HepG2 (cell line): ENCODE measurements around the gene TCF7L2. TPM values are rescaled to one million over a fixed set of nuclear protein-coding genes. Genes with fewer than 3 reads are reported as not detected.

Experiments
- ASH2L ChIP-seq: fragments of 300-600, 200-600 bp; sonication (generic); IDR thresholded peaks from 2 replicates; pipeline ENCODE4 v1.7.0; 2017; ENCODE audit warnings: low read depth, mild to moderate bottlenecking, moderate library complexity, mixed read lengths, low read length; ENCODE audit not compliant: insufficient read length
- CAMTA2 ChIP-seq: sonication (generic); formaldehyde crosslinking; IDR thresholded peaks from 2 replicates; pipeline ENCODE4 v1.4.0; 2020; ENCODE audit warnings: mild to moderate bottlenecking, missing genetic modification reagents, borderline replicate concordance
- GTF2F1 ChIP-seq: fragments of 150-350 bp; IDR thresholded peaks from 2 replicates; pipeline ENCODE4 v1.6.1; 2014; ENCODE audit warnings: low read length
- HHEX ChIP-seq: IDR thresholded peaks from 2 replicates; pipeline ENCODE4 v1.6.1; 2016; ENCODE audit warnings: control low read depth
- KDM5A ChIP-seq: fragments of 200-600 bp; sonication (generic); IDR thresholded peaks from 2 replicates; pipeline ENCODE4 v1.7.0; 2018; ENCODE audit warnings: antibody characterized with exemption, mild to moderate bottlenecking, low read length, borderline replicate concordance
- KLF12 ChIP-seq: sonication (generic); formaldehyde crosslinking; IDR thresholded peaks from 2 replicates; pipeline ENCODE4 v1.4.0; 2020; ENCODE audit warnings: missing genetic modification reagents, borderline replicate concordance
- MIER3 ChIP-seq: IDR thresholded peaks from 2 replicates; pipeline ENCODE4 v1.6.1; 2016; ENCODE audit warnings: missing compliant biosample characterization, borderline replicate concordance
- MTF2 ChIP-seq: sonication (generic); formaldehyde crosslinking; IDR thresholded peaks from 2 replicates; pipeline ENCODE4 v1.5.0; 2020; ENCODE audit warnings: missing genetic modification reagents, borderline replicate concordance
- NFIB ChIP-seq: sonication (generic); formaldehyde crosslinking; IDR thresholded peaks from 2 replicates; pipeline ENCODE4 v1.9.0; 2021; ENCODE audit warnings: missing genetic modification reagents, mild to moderate bottlenecking, borderline replicate concordance
- NFRKB ChIP-seq: fragments of 450-650 bp; IDR thresholded peaks from 2 replicates; pipeline ENCODE4 v1.6.1; 2017
- NONO ChIP-seq, 2 experiments: fragments of 450-650 bp in 1 of 2; sonication (generic) in 1 of 2; formaldehyde crosslinking in 1 of 2; IDR thresholded peaks in 1 of 2; conservative IDR thresholded peaks in 1 of 2; 2 replicates each; pipeline versions ENCODE4 v1.6.1 to v1.8.0; 2017 to 2022; ENCODE audit warnings: mild to moderate bottlenecking in 1 of 2, missing genetic modification reagents in 1 of 2, moderate library complexity in 1 of 2
- NR1H2 ChIP-seq: sonication (generic); formaldehyde crosslinking; IDR thresholded peaks from 2 replicates; pipeline ENCODE4 v1.8.1; 2022; ENCODE audit warnings: low read depth, missing genetic modification reagents, borderline replicate concordance
- SNAI1 ChIP-seq: sonication (generic); formaldehyde crosslinking; IDR thresholded peaks from 2 replicates; pipeline ENCODE4 v1.5.0; 2020; ENCODE audit warnings: mild to moderate bottlenecking, missing genetic modification reagents, borderline replicate concordance
- TARDBP ChIP-seq: sonication (generic); formaldehyde crosslinking; IDR thresholded peaks from 2 replicates; pipeline ENCODE4 v1.8.0; 2022; ENCODE audit warnings: mild to moderate bottlenecking, missing genetic modification reagents
- TMF1 ChIP-seq: sonication (generic); formaldehyde crosslinking; IDR thresholded peaks from 2 replicates; pipeline ENCODE4 v1.8.1; 2022; ENCODE audit warnings: low read depth, missing genetic modification reagents
- XBP1 ChIP-seq: sonication (generic); formaldehyde crosslinking; IDR thresholded peaks from 2 replicates; pipeline ENCODE4 v1.5.0; 2020; ENCODE audit warnings: missing genetic modification reagents
- ZFX ChIP-seq: sonication (generic); formaldehyde crosslinking; IDR thresholded peaks from 2 replicates; pipeline ENCODE4 v1.4.0; 2020; ENCODE audit warnings: mild to moderate bottlenecking, low read depth, missing genetic modification reagents, moderate library complexity
- ZNF124 ChIP-seq: sonication (generic); formaldehyde crosslinking; IDR thresholded peaks from 2 replicates; pipeline ENCODE4 v1.4.0; 2020; ENCODE audit warnings: missing genetic modification reagents
- ZNF256 ChIP-seq: sonication (generic); formaldehyde crosslinking; conservative IDR thresholded peaks from 2 replicates; pipeline ENCODE4 v1.4.0; 2020; ENCODE audit warnings: missing genetic modification reagents
- ZNF326 ChIP-seq: sonication (generic); formaldehyde crosslinking; IDR thresholded peaks from 2 replicates; pipeline ENCODE4 v1.4.0; 2020; ENCODE audit warnings: missing genetic modification reagents, borderline replicate concordance
- ZNF570 ChIP-seq: sonication (generic); formaldehyde crosslinking; IDR thresholded peaks from 2 replicates; pipeline ENCODE4 v1.4.0; 2020; ENCODE audit warnings: mild to moderate bottlenecking, missing genetic modification reagents, borderline replicate concordance
- ZNF709 ChIP-seq: sonication (generic); formaldehyde crosslinking; IDR thresholded peaks from 2 replicates; pipeline ENCODE4 v1.5.0; 2020; ENCODE audit warnings: mild to moderate bottlenecking, missing genetic modification reagents
- ZNF772 ChIP-seq: sonication (generic); formaldehyde crosslinking; IDR thresholded peaks from 2 replicates; pipeline ENCODE4 v1.5.0; 2020; ENCODE audit warnings: mild to moderate bottlenecking, missing genetic modification reagents
- ZNF790 ChIP-seq: sonication (generic); formaldehyde crosslinking; IDR thresholded peaks from 2 replicates; pipeline ENCODE4 v1.8.0; 2022; ENCODE audit warnings: missing genetic modification reagents, mild to moderate bottlenecking, borderline replicate concordance
- ZNF83 ChIP-seq: sonication (generic); formaldehyde crosslinking; IDR thresholded peaks from 2 replicates; pipeline ENCODE4 v1.4.0; 2020; ENCODE audit warnings: missing genetic modification reagents, mild to moderate bottlenecking, borderline replicate concordance
- ZNF878 ChIP-seq: sonication (generic); formaldehyde crosslinking; IDR thresholded peaks from 2 replicates; pipeline ENCODE4 v1.8.1; 2023; ENCODE audit warnings: mild to moderate bottlenecking, missing genetic modification reagents, moderate library complexity
- ZSCAN12 ChIP-seq: sonication (generic); formaldehyde crosslinking; IDR thresholded peaks from 2 replicates; pipeline ENCODE4 v1.9.0; 2021; ENCODE audit warnings: mild to moderate bottlenecking, missing genetic modification reagents
- ZSCAN22 ChIP-seq: sonication (generic); formaldehyde crosslinking; IDR thresholded peaks from 2 replicates; pipeline ENCODE4 v1.4.0; 2020; ENCODE audit warnings: mild to moderate bottlenecking, missing genetic modification reagents
- polyA plus RNA-seq, 8 experiments: library from polyadenylated mRNA; depleted of rRNA in 3 of 8; stranded (reverse) in 7 of 8; unstranded in 1 of 8; fragments of >200 nt; fragmentation: Illumina TruSeq in 4 of 8; extraction: Trizol in 4 of 8; gene quantifications; 2 replicates each; pipeline versions ENCODE4 v1.2.1 to v1.2.3, GENCODE V29; 2011 to 2016; ENCODE audit warnings: low read depth in 4 of 8, missing spikeins in 1 of 8, mixed read lengths in 1 of 8; ENCODE audit not compliant: insufficient read depth in 1 of 8
- total RNA-seq, 5 experiments: library from RNA; depleted of rRNA; stranded (reverse); fragments of >200 nt; fragmentation: Illumina TruSeq; extraction: Trizol; gene quantifications; 2 replicates each; pipeline ENCODE4 v1.2.3, GENCODE V29; 2016; ENCODE audit warnings: low read depth in 1 of 5
- TF ChIP-seq, protein P1 (sequence below): IDR thresholded peaks from 2 replicates; pipeline ENCODE4 v1.4.0; 2020; ENCODE audit warnings: mild to moderate bottlenecking, missing genetic modification reagents
- TF ChIP-seq, protein P2 (sequence below): sonication (generic); formaldehyde crosslinking; IDR thresholded peaks from 2 replicates; pipeline ENCODE4 v1.8.0; 2022; ENCODE audit warnings: mild to moderate bottlenecking, missing genetic modification reagents, moderate library complexity

Gene TCF7L2
- total and polyA plus RNA-seq, 2 of the 13 experiments (the other 11 are each of a cell fraction or from before 2014, with no cell fraction given): 3.9 to 13.7 TPM

DNA sequence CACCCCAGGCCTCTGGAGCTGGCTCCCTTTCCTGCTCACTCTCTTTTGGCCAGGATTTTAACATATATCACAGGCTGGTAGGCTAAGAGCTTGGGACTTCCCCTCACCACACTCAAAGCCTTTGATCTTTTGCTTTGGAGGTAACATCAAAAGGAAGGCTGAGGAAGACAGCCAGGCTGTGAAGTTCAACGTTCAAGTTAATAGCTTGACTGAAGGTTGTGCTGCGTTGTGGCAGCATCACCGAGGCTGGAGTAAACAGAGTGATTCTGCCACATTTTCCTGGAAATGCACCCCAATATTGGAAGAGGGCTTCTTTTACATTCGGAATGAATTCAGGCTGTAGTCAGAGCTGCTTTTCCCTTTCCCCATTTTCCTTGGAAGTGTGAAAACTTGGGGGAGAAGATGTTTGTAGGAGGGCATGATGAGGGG, 57.3 kb downstream of the TCF7L2 start (continued):
- TF ChIP-seq CAMTA2 (CRISPR knock-in tag) (no peak), MTF2 (CRISPR knock-in tag) (no peak), GTF2F1 (no peak), ZNF83 (CRISPR knock-in tag) (no peak), XBP1 (no peak), TMF1 (CRISPR knock-in tag) (no peak), KDM5A (no peak), SNAI1 (no peak), ZSCAN22 (CRISPR knock-in tag) (no peak), NR1H2 (no peak; the same call in 1 of the 2 replicates), HHEX (CRISPR knock-in tag) (peak; percentile 66; the same call in 1 of the 2 replicates), TARDBP (CRISPR knock-in tag) (peak; percentile 79), NFRKB (no peak), ZNF256 (CRISPR knock-in tag) (no peak), KLF12 (CRISPR knock-in tag) (no peak), ZNF772 (CRISPR knock-in tag) (no peak), ZNF570 (CRISPR knock-in tag) (no peak), ZNF790 (CRISPR knock-in tag) (no peak), ASH2L (peak; percentile 57), ZFX (CRISPR knock-in tag) (0 out of 2 replicates have a peak, but pooled peaks have one; percentile 39), MIER3 (CRISPR knock-in tag) (peak; percentile 67; the same call in 1 of the 2 replicates), ZNF878 (CRISPR knock-in tag) (no peak), ZNF709 (CRISPR knock-in tag) (no peak), ZNF326 (CRISPR knock-in tag) (no peak), NFIB (no peak), ZNF124 (CRISPR knock-in tag) (no peak), ZSCAN12 (CRISPR knock-in tag) (no peak), NONO (IDR thresholded peaks at IDR 0.05) (no peak), NONO (CRISPR knock-in tag; conservative IDR thresholded peaks at IDR 0.05) (0 out of 2 replicates have a peak, but pooled peaks have one; percentile 34)
- TF ChIP-seq, protein P1, sequence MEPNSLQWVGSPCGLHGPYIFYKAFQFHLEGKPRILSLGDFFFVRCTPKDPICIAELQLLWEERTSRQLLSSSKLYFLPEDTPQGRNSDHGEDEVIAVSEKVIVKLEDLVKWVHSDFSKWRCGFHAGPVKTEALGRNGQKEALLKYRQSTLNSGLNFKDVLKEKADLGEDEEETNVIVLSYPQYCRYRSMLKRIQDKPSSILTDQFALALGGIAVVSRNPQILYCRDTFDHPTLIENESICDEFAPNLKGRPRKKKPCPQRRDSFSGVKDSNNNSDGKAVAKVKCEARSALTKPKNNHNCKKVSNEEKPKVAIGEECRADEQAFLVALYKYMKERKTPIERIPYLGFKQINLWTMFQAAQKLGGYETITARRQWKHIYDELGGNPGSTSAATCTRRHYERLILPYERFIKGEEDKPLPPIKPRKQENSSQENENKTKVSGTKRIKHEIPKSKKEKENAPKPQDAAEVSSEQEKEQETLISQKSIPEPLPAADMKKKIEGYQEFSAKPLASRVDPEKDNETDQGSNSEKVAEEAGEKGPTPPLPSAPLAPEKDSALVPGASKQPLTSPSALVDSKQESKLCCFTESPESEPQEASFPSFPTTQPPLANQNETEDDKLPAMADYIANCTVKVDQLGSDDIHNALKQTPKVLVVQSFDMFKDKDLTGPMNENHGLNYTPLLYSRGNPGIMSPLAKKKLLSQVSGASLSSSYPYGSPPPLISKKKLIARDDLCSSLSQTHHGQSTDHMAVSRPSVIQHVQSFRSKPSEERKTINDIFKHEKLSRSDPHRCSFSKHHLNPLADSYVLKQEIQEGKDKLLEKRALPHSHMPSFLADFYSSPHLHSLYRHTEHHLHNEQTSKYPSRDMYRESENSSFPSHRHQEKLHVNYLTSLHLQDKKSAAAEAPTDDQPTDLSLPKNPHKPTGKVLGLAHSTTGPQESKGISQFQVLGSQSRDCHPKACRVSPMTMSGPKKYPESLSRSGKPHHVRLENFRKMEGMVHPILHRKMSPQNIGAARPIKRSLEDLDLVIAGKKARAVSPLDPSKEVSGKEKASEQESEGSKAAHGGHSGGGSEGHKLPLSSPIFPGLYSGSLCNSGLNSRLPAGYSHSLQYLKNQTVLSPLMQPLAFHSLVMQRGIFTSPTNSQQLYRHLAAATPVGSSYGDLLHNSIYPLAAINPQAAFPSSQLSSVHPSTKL (CRISPR knock-in tag): peak; percentile 99
- TF ChIP-seq, protein P2, sequence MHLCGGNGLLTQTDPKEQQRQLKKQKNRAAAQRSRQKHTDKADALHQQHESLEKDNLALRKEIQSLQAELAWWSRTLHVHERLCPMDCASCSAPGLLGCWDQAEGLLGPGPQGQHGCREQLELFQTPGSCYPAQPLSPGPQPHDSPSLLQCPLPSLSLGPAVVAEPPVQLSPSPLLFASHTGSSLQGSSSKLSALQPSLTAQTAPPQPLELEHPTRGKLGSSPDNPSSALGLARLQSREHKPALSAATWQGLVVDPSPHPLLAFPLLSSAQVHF (CRISPR knock-in tag): no peak
